HCT116 (cell line): ENCODE data around the gene SLC66A2. TPM values are rescaled to one million over a fixed set of nuclear protein-coding genes. Genes with fewer than 3 reads are reported as not detected.

ENCODE experiments used
- ATAC-seq: fragments of 200-7000 bp; cut with Tn5 transposase; 2 replicates; pipeline ENCODE4 v1.9.1; 2020; ENCODE audit warnings: mild to moderate bottlenecking, moderate library complexity
- BruUV-seq: library from RNA; stranded (reverse); fragments of 400-500 nt; replicated peaks from 2 replicates; lab custom pipeline; 2021; lab: Mats Ljungman, UMichigan
- CTCF ChIA-PET: fragments of 300-600 bp; sonication (Branson Sonifier 250); formaldehyde crosslinking; loops from one replicate; lab custom pipeline; 2021; ENCODE audit warnings: antibody characterized with exemption; lab: Charles Lee
- POLR2A ChIA-PET: fragments of 300-600, 350-600 bp; sonication (Branson Sonifier 250); formaldehyde crosslinking; loops from one replicate; lab custom pipeline; 2021; ENCODE audit warnings: antibody characterized with exemption; lab: Charles Lee
- RAD21 ChIA-PET, 2 experiments: fragments of 300-600 bp; sonication (Branson Sonifier 250); formaldehyde crosslinking; loops; one replicate each; lab custom pipeline; 2023; ENCODE audit warnings: low total read pairs in 2 of 2; ENCODE audit not compliant: uncharacterized antibody in 2 of 2, unreplicated experiment in 2 of 2, low non-redundant PET in 1 of 2; lab: Charles Lee
- DNase-seq: peaks from one replicate; pipeline ENCODE4 v3.0.0-alpha.2; 2010; ENCODE audit warnings: low read depth, low spot score
- H2AFZ ChIP-seq: fragments of 200-600 bp; shearing (Covaris generic), sonication (generic); 2 replicates; pipeline ENCODE4 v1.6.1; 2017; ENCODE audit warnings: low read depth, mixed run types, mixed read lengths, antibody characterized with exemption, low read length; ENCODE audit not compliant: poor library complexity, severe bottlenecking
- H3K27ac ChIP-seq: 2 replicates; pipeline ENCODE4 v1.5.1; 2012; ENCODE audit warnings: low read depth, low read length
- H3K27me3 ChIP-seq: fragments of 200-600 bp; sonication (generic); 2 replicates; pipeline ENCODE4 v1.6.1; 2016; ENCODE audit warnings: mixed run types, low read length, mixed read lengths; ENCODE audit not compliant: insufficient read depth
- H3K36me3 ChIP-seq, 2 experiments: fragments of 200-500 bp in 1 of 2; fragments of 200-600 bp in 1 of 2; sonication (Bioruptor generic) in 1 of 2; sonication (generic) in 1 of 2; 2 replicates each; pipeline versions ENCODE4 v1.5.1 to v1.6.1; 2014 to 2016; ENCODE audit warnings: low read length in 2 of 2, inconsistent platforms in 1 of 2, mixed read lengths in 1 of 2, mixed run types in 1 of 2; ENCODE audit not compliant: insufficient read depth in 2 of 2, control insufficient read depth in 1 of 2
- H3K4me1 ChIP-seq, 2 experiments: fragments of 200-600 bp in 1 of 2; sonication (generic) in 1 of 2; 2 replicates each; pipeline versions ENCODE4 v1.5.1 to v1.6.1; 2012 to 2017; ENCODE audit warnings: low read length in 2 of 2, inconsistent platforms in 1 of 2, mild to moderate bottlenecking in 1 of 2, mixed read lengths in 1 of 2, mixed run types in 1 of 2, moderate library complexity in 1 of 2; ENCODE audit not compliant: insufficient read depth in 2 of 2, control insufficient read depth in 1 of 2
- H3K4me2 ChIP-seq: fragments of 200-600 bp; sonication (generic); 2 replicates; pipeline ENCODE4 v1.6.1; 2017; ENCODE audit warnings: mixed run types, low read length, mixed read lengths
- H3K4me3 ChIP-seq, 2 experiments: fragments of 200-600 bp in 1 of 2; sonication (generic) in 1 of 2; replicated peaks in 1 of 2; 2 replicates each; pipeline ENCODE4 v1.5.1; 2011 to 2016; ENCODE audit warnings: low read length in 2 of 2, control low read depth in 1 of 2, low read depth in 1 of 2, mild to moderate bottlenecking in 1 of 2, mixed read lengths in 1 of 2, mixed run types in 1 of 2
- H3K79me2 ChIP-seq: fragments of 200-600 bp; sonication (generic); 2 replicates; pipeline ENCODE4 v1.6.1; 2017; ENCODE audit warnings: mild to moderate bottlenecking, mixed run types, low read length, moderate library complexity, mixed read lengths; ENCODE audit not compliant: insufficient read depth
- H3K9ac ChIP-seq: fragments of 200-600 bp; sonication (generic); 2 replicates; pipeline ENCODE4 v1.6.1; 2016; ENCODE audit warnings: low read length, mixed read lengths
- H3K9me2 ChIP-seq: fragments of 200-600 bp; sonication (generic), shearing (Covaris generic); 2 replicates; pipeline ENCODE4 v1.6.1; 2017; ENCODE audit warnings: mixed run types, mild to moderate bottlenecking, moderate library complexity; ENCODE audit not compliant: insufficient read depth
- H3K9me3 ChIP-seq, 2 experiments: fragments of 200-500 bp in 1 of 2; fragments of 200-600 bp in 1 of 2; sonication (Bioruptor generic) in 1 of 2; sonication (generic) in 1 of 2; 2 replicates each; pipeline ENCODE4 v1.6.1; 2014 to 2017; ENCODE audit warnings: low read length in 2 of 2, mixed read lengths in 2 of 2, inconsistent platforms in 1 of 2, low read depth in 1 of 2, mild to moderate bottlenecking in 1 of 2, mixed run types in 1 of 2, moderate library complexity in 1 of 2; ENCODE audit not compliant: control insufficient read depth in 1 of 2, insufficient read depth in 1 of 2
- H4K20me1 ChIP-seq: fragments of 200-600 bp; sonication (generic), shearing (Covaris generic); 2 replicates; pipeline ENCODE4 v1.6.1; 2017; ENCODE audit warnings: mixed run types, mild to moderate bottlenecking, moderate library complexity; ENCODE audit not compliant: insufficient read depth
- CTCF ChIP-seq, 3 experiments: fragments of 200-600 bp in 1 of 3; sonication (generic) in 1 of 3; IDR thresholded peaks in 2 of 3; conservative IDR thresholded peaks in 1 of 3; 2 replicates each; pipeline ENCODE4 v1.5.1; 2012 to 2017; ENCODE audit warnings: low read depth in 2 of 3, low read length in 2 of 3, antibody characterized with exemption in 1 of 3, borderline replicate concordance in 1 of 3, control low read depth in 1 of 3, mild to moderate bottlenecking in 1 of 3, mixed read lengths in 1 of 3, mixed run types in 1 of 3, moderate library complexity in 1 of 3; ENCODE audit not compliant: insufficient read depth in 1 of 3
- EZH2phosphoT487 ChIP-seq: fragments of 200-600 bp; IDR thresholded peaks from 2 replicates; pipeline ENCODE4 v1.6.1; 2018; ENCODE audit warnings: antibody characterized with exemption, borderline replicate concordance
- POLR2A ChIP-seq: IDR thresholded peaks from 2 replicates; pipeline ENCODE4 v1.7.0; 2011; ENCODE audit warnings: borderline replicate concordance; ENCODE audit not compliant: insufficient read depth, insufficient read length; ENCODE audit errors: extremely low read depth
- SP1 ChIP-seq: IDR thresholded peaks from 2 replicates; pipeline ENCODE4 v1.6.1; 2012; ENCODE audit warnings: low read depth
- YY1 ChIP-seq: IDR thresholded peaks from 2 replicates; pipeline ENCODE4 v1.6.1; 2011; ENCODE audit warnings: low read length, low read depth, moderate library complexity, mild to moderate bottlenecking; ENCODE audit not compliant: insufficient replicate concordance; ENCODE audit errors: extremely low read depth
- intact Hi-C: fragments of 100-400 bp; cut with micrococcal nuclease; formaldehyde crosslinking; loops from 2 replicates; pipeline ENCODE4 v1.10.0; 2022
- total RNA-seq: library from RNA; stranded (reverse); gene quantifications from one replicate; pipeline ENCODE4 v1.2.1, GENCODE V29; 2021; ENCODE audit not compliant: unreplicated experiment
- TF ChIP-seq, protein P1 (sequence below): IDR thresholded peaks from 2 replicates; pipeline ENCODE4 v1.6.1; 2012; ENCODE audit warnings: low read depth
- TF ChIP-seq, protein P2 (sequence below): IDR thresholded peaks from 2 replicates; pipeline ENCODE4 v1.6.1; 2011; ENCODE audit warnings: mild to moderate bottlenecking, low read length, moderate library complexity; ENCODE audit not compliant: insufficient replicate concordance; ENCODE audit errors: extremely low read depth

The SLC66A2 gene
- total RNA-seq, 1 experiment from 2014 or later, result 44.9 TPM

DNA sequence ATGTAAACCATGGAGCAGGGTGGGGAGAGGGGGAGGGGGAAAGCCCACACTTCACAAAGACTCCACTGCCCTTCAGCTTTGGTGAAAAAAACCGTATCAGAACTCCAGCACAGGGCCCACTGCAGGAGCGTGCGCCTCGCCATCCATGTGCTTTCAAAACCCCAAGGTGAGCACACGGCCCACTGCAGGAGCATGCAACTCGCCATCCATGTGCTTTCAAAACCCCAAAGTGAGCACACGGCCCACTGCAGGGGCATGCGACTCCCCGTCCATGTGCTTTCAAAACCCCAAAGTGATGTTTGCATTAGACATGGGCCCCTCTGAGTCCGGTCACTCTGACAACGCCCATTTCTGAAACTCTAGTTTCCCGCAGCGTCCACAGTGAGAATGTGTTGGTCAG, 29.1 kb upstream of the SLC66A2 start:
- Histone ChIP-seq H3K4me3 (no peak overlapping the region), H4K20me1 (peaks cover 83% of the 10 kb centered on the region; the same call in 1 of the 2 replicates), H3K9me2 (no peaks in the 10 kb centered on the region), H3K4me1 (peaks cover 0 to 18% of the 10 kb centered on the region in 2 experiments; a peak in 2 of 4 replicates), H3K36me3 (peaks cover 11 to 35% of the 10 kb centered on the region in 2 experiments; a peak in 3 of 4 replicates), H3K9me3 (no peaks in the 10 kb centered on the region), H3K9ac (no peak overlapping the region), H3K27ac (no peak overlapping the region), H3K27me3 (no peaks in the 10 kb centered on the region), H3K79me2 (peaks cover 100% of the 10 kb centered on the region), H3K4me2 (no peak overlapping the region), H2AFZ (no peak overlapping the region)
- BruUV-seq, result no TSS peak
- intact Hi-C loops, result loop anchor here (10.0 kb wide), 1 partner anchor 134 kb away; no protein-coding TSS in a partner anchor
- ChIA-PET POLR2A (no interaction called here), CTCF (no interaction called here), RAD21 (no interaction called here)
- DNase-seq (no peak), ATAC-seq (no peak)
- TF ChIP-seq, protein P1, sequence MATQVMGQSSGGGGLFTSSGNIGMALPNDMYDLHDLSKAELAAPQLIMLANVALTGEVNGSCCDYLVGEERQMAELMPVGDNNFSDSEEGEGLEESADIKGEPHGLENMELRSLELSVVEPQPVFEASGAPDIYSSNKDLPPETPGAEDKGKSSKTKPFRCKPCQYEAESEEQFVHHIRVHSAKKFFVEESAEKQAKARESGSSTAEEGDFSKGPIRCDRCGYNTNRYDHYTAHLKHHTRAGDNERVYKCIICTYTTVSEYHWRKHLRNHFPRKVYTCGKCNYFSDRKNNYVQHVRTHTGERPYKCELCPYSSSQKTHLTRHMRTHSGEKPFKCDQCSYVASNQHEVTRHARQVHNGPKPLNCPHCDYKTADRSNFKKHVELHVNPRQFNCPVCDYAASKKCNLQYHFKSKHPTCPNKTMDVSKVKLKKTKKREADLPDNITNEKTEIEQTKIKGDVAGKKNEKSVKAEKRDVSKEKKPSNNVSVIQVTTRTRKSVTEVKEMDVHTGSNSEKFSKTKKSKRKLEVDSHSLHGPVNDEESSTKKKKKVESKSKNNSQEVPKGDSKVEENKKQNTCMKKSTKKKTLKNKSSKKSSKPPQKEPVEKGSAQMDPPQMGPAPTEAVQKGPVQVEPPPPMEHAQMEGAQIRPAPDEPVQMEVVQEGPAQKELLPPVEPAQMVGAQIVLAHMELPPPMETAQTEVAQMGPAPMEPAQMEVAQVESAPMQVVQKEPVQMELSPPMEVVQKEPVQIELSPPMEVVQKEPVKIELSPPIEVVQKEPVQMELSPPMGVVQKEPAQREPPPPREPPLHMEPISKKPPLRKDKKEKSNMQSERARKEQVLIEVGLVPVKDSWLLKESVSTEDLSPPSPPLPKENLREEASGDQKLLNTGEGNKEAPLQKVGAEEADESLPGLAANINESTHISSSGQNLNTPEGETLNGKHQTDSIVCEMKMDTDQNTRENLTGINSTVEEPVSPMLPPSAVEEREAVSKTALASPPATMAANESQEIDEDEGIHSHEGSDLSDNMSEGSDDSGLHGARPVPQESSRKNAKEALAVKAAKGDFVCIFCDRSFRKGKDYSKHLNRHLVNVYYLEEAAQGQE, result no peak
- TF ChIP-seq EZH2phosphoT487, result no peak
- TF ChIP-seq, protein P2, sequence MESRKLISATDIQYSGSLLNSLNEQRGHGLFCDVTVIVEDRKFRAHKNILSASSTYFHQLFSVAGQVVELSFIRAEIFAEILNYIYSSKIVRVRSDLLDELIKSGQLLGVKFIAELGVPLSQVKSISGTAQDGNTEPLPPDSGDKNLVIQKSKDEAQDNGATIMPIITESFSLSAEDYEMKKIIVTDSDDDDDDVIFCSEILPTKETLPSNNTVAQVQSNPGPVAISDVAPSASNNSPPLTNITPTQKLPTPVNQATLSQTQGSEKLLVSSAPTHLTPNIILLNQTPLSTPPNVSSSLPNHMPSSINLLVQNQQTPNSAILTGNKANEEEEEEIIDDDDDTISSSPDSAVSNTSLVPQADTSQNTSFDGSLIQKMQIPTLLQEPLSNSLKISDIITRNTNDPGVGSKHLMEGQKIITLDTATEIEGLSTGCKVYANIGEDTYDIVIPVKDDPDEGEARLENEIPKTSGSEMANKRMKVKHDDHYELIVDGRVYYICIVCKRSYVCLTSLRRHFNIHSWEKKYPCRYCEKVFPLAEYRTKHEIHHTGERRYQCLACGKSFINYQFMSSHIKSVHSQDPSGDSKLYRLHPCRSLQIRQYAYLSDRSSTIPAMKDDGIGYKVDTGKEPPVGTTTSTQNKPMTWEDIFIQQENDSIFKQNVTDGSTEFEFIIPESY, result no peak
- TF ChIP-seq POLR2A, result no peak
- no peak for TF ChIP-seq SP1
- no peak for TF ChIP-seq CTCF (IDR thresholded peaks at IDR 0.05 in 2 of 3, conservative IDR thresholded peaks at IDR 0.05 in 1 of 3; ENCODE audit: borderline replicate concordance in 1 of 3, insufficient read depth in 1 of 3, low read depth in 2 of 3, low read length in 2 of 3)
- no peak for TF ChIP-seq YY1
